HEK293T (cell line): ENCODE results near the gene RHEB.

Source experiments
- CTCF ChIA-PET: fragments of 350-600 bp; formaldehyde crosslinking; extraction: SDS; loops from one replicate; lab custom pipeline; 2021; ENCODE audit warnings: antibody characterized with exemption, inconsistent platforms; lab: Yijun Ruan, JAX
- POLR2A ChIA-PET: fragments of 350-600 bp; formaldehyde crosslinking; extraction: SDS; loops from one replicate; lab custom pipeline; 2020; ENCODE audit warnings: antibody characterized with exemption, inconsistent platforms; lab: Yijun Ruan, JAX
- DNase-seq: peaks from one replicate; pipeline ENCODE4 v3.0.0; 2012; ENCODE audit warnings: mixed read lengths; ENCODE audit errors: extremely low spot score
- ARNT ChIP-seq: fragments of 450-650 bp; IDR thresholded peaks from 2 replicates; pipeline ENCODE4 v1.6.1; 2017; ENCODE audit warnings: mild to moderate bottlenecking
- BHLHE40 ChIP-seq: fragments of 450-650 bp; IDR thresholded peaks from 2 replicates; pipeline ENCODE4 v1.6.1; 2016; ENCODE audit warnings: mild to moderate bottlenecking, moderate library complexity, borderline replicate concordance
- CTBP1 ChIP-seq: fragments of 450-650 bp; IDR thresholded peaks from 2 replicates; pipeline ENCODE4 v1.6.1; 2016; ENCODE audit warnings: borderline replicate concordance
- ELF4 ChIP-seq: fragments of 450-650 bp; IDR thresholded peaks from 2 replicates; pipeline ENCODE4 v1.6.1; 2017; ENCODE audit warnings: antibody characterized with exemption
- FOXA1 ChIP-seq: fragments of 450-650 bp; IDR thresholded peaks from 2 replicates; pipeline ENCODE4 v1.6.1; 2016; ENCODE audit warnings: mild to moderate bottlenecking
- FOXK2 ChIP-seq: fragments of 450-650 bp; IDR thresholded peaks from 2 replicates; pipeline ENCODE4 v1.6.1; 2016; ENCODE audit warnings: mild to moderate bottlenecking
- FOXM1 ChIP-seq: fragments of 450-650 bp; IDR thresholded peaks from 2 replicates; pipeline ENCODE4 v1.6.1; 2017; ENCODE audit warnings: mild to moderate bottlenecking, borderline replicate concordance
- HDGF ChIP-seq: fragments of 450-650 bp; IDR thresholded peaks from 2 replicates; pipeline ENCODE4 v1.6.1; 2017; ENCODE audit warnings: antibody characterized with exemption, borderline replicate concordance
- L3MBTL2 ChIP-seq: fragments of 450-650 bp; conservative IDR thresholded peaks from 2 replicates; pipeline ENCODE4 v1.6.1; 2016; ENCODE audit warnings: mild to moderate bottlenecking
- LEF1 ChIP-seq: fragments of 450-650 bp; IDR thresholded peaks from 2 replicates; pipeline ENCODE4 v1.6.1; 2017; ENCODE audit warnings: mild to moderate bottlenecking, borderline replicate concordance
- NFRKB ChIP-seq: fragments of 450-650 bp; IDR thresholded peaks from 2 replicates; pipeline ENCODE4 v1.6.1; 2016; ENCODE audit warnings: mild to moderate bottlenecking, moderate library complexity
- PKNOX1 ChIP-seq: fragments of 450-650 bp; IDR thresholded peaks from 2 replicates; pipeline ENCODE4 v1.6.1; 2016
- SP1 ChIP-seq: fragments of 450-650 bp; IDR thresholded peaks from 2 replicates; pipeline ENCODE4 v1.6.1; 2017
- SUZ12 ChIP-seq: fragments of 450-650 bp; IDR thresholded peaks from 2 replicates; pipeline ENCODE4 v1.6.1; 2016; ENCODE audit warnings: mild to moderate bottlenecking
- TARDBP ChIP-seq: fragments of 450-650 bp; IDR thresholded peaks from 2 replicates; pipeline ENCODE4 v1.6.1; 2016
- ZNF384 ChIP-seq: fragments of 450-650 bp; IDR thresholded peaks from 2 replicates; pipeline ENCODE4 v1.6.1; 2016

RHEB gene

GRCh38 chr7:151514461-151515275, 5.0 kb downstream of the RHEB start:
- no peak for TF ChIP-seq L3MBTL2
- TF ChIP-seq SP1 = no peak
- no peak for TF ChIP-seq FOXK2
- TF ChIP-seq FOXA1 = no peak
- no peak for TF ChIP-seq ZNF384
- TF ChIP-seq ARNT = no peak
- CTCF ChIA-PET = interaction anchor here (0.7 kb wide), 1 partner anchor 485 kb away, joined by 3 read pairs; no protein-coding TSS in a partner anchor
- DNase-seq = no peak
- POLR2A ChIA-PET = no interaction called here

- POLR2A ChIA-PET = no interaction called here
- TF ChIP-seq FOXM1 = no peak
- no peak for TF ChIP-seq FOXA1
- TF ChIP-seq SP1 = no peak
- TF ChIP-seq LEF1 = no peak
- TF ChIP-seq ZNF384 = no peak
- TF ChIP-seq SUZ12 = no peak
- no peak for TF ChIP-seq TARDBP
- TF ChIP-seq PKNOX1 = no peak
- no peak for TF ChIP-seq HDGF
- no peak for TF ChIP-seq BHLHE40
- no peak for TF ChIP-seq ARNT
- TF ChIP-seq FOXK2 = no peak
- TF ChIP-seq ELF4 = no peak
- TF ChIP-seq CTBP1 = no peak
- no peak for TF ChIP-seq L3MBTL2
- TF ChIP-seq NFRKB = no peak
- CTCF ChIA-PET = interaction anchor here (0.9 kb wide), 1 partner anchor 19 kb away, joined by 3 read pairs; no protein-coding TSS in a partner anchor
- DNase-seq = no peak
Observed at GRCh38 chr7:151513133-151513532, 6.6 kb downstream of the RHEB start.

- ChIA-PET CTCF (interaction anchor here (0.9 kb wide), 1 partner anchor 18 kb away, joined by 3 read pairs; no protein-coding TSS in a partner anchor), POLR2A (no interaction called here)
- DNase-seq = no peak
- TF ChIP-seq TARDBP = no peak
- TF ChIP-seq ARNT = no peak
- TF ChIP-seq HDGF = no peak
Observed at GRCh38 chr7:151512353-151512752, 7.3 kb downstream of the RHEB start.

- ChIA-PET POLR2A (no interaction called here), CTCF (no interaction called here)
Observed at GRCh38 chr7:151511946-151512345, 7.7 kb downstream of the RHEB start.

GRCh38 chr7:151511270-151511669, 8.4 kb downstream of the RHEB start:
- POLR2A ChIA-PET = no interaction called here
- CTCF ChIA-PET = no interaction called here
- TF ChIP-seq L3MBTL2 (no peak), FOXA1 (no peak), ELF4 (no peak), NFRKB (no peak), ARNT (no peak), ZNF384 (no peak), CTBP1 (no peak), SUZ12 (no peak), LEF1 (no peak), FOXK2 (no peak), TARDBP (no peak), FOXM1 (no peak), SP1 (no peak), HDGF (no peak), BHLHE40 (no peak), PKNOX1 (no peak)
- no peak for DNase-seq

More at GRCh38 chr7:151511946-151512345, 7.7 kb downstream of the RHEB start:
- no peak for TF ChIP-seq BHLHE40
- no peak for TF ChIP-seq FOXM1
- no peak for TF ChIP-seq SP1
- no peak for TF ChIP-seq HDGF
- no peak for TF ChIP-seq ELF4
- TF ChIP-seq L3MBTL2 = no peak
- no peak for TF ChIP-seq SUZ12
- no peak for TF ChIP-seq ZNF384
- no peak for TF ChIP-seq NFRKB
- no peak for TF ChIP-seq PKNOX1
- no peak for TF ChIP-seq FOXK2
- no peak for TF ChIP-seq LEF1
- TF ChIP-seq FOXA1 = no peak
- TF ChIP-seq CTBP1 = no peak
- no peak for DNase-seq

GRCh38 chr7:151509670-151510333, 9.9 kb downstream of the RHEB start:
- CTCF ChIA-PET = interaction anchor here (0.6 kb wide), 1 partner anchor 192 kb away, joined by 3 read pairs; no protein-coding TSS in a partner anchor
- POLR2A ChIA-PET = interaction anchor here (1.6 kb wide), 1 partner anchor 10 kb away, joined by 5 read pairs; the partner anchor contains the start of gene RHEB
- DNase-seq = no peak
- no peak for TF ChIP-seq FOXK2
- no peak for TF ChIP-seq CTBP1
- TF ChIP-seq HDGF = no peak
- TF ChIP-seq ELF4 = no peak
- no peak for TF ChIP-seq SP1
- TF ChIP-seq TARDBP = no peak
- no peak for TF ChIP-seq LEF1
